HG03064 (cell line): Measurements from ENCODE around the gene BCL2L2.
A peak's percentile ranks its signal among the peaks of the same experiment; 100 is the strongest.
"Not testable (repeated sequence)": the region's sequence is repeated elsewhere in the genome, so short reads cannot be mapped to it uniquely, and the experiment has no call there.

ENCODE experiments used
- ATAC-seq: cut with Tn5 transposase; IDR thresholded peaks from one replicate; pipeline ENCODE4 v1.9.1; 2021; ENCODE audit warnings: low read depth; ENCODE audit not compliant: unreplicated experiment

BCL2L2 gene

GRCh38 chr14:23306412-23307145 lies at the start of gene BCL2L2:
Gene BCL2L2, plus strand, starts transcription at chr14:23306833. Its CDS starts 935 bp downstream, at chr14:23307768.
- no peak for ATAC-seq

- ATAC-seq = no peak
Measured at GRCh38 chr14:23258256-23258655, 48.4 kb upstream of the BCL2L2 start.

- no peak for ATAC-seq
Measured at GRCh38 chr14:23259426-23259825, 47.2 kb upstream of the BCL2L2 start.

GRCh38 chr14:23260849-23261248 lies 45.8 kb upstream of the BCL2L2 start:
- not testable (repeated sequence) for ATAC-seq

- no peak for ATAC-seq
Measured at GRCh38 chr14:23269193-23269592, 37.4 kb upstream of the BCL2L2 start.

GRCh38 chr14:23275412-23275811 lies 31.2 kb upstream of the BCL2L2 start:
- ATAC-seq = no peak

- ATAC-seq = no peak
Measured at GRCh38 chr14:23277189-23277588, 29.4 kb upstream of the BCL2L2 start.

- ATAC-seq = not testable (repeated sequence)
Measured at GRCh38 chr14:23277928-23278327, 28.7 kb upstream of the BCL2L2 start.

GRCh38 chr14:23281247-23281646 lies 25.4 kb upstream of the BCL2L2 start:
- no peak for ATAC-seq

- ATAC-seq = no peak
Measured at GRCh38 chr14:23284654-23285529, 21.7 kb upstream of the BCL2L2 start.

- peak; percentile 23 for ATAC-seq
Measured at GRCh38 chr14:23285530-23286019, 21.1 kb upstream of the BCL2L2 start.

GRCh38 chr14:23286020-23286901 lies 20.4 kb upstream of the BCL2L2 start, which contains the start of gene HOMEZ:
Gene HOMEZ, minus strand, starts transcription at chr14:23286132. Its CDS starts 180 bp downstream, at chr14:23285952.
- ATAC-seq = peak; percentile 97

- no peak for ATAC-seq
Measured at GRCh38 chr14:23286902-23287479, 19.6 kb upstream of the BCL2L2 start.

GRCh38 chr14:23294734-23295561 lies 11.7 kb upstream of the BCL2L2 start:
- ATAC-seq = no peak

GRCh38 chr14:23296012-23296777 lies 10.4 kb upstream of the BCL2L2 start:
- no peak for ATAC-seq

- ATAC-seq = no peak
Measured at GRCh38 chr14:23297096-23297495, 9.5 kb upstream of the BCL2L2 start.

GRCh38 chr14:23297611-23298277 lies 8.9 kb upstream of the BCL2L2 start:
- ATAC-seq = no peak
